Upper lobe of right lung (tissue), 1 donor: ENCODE data around the gene SCAPER. TPM values are rescaled to one million over a fixed set of nuclear protein-coding genes. Genes with fewer than 3 reads are reported as not detected.

Source experiments
- ATAC-seq: fragments of 200-7000 bp; cut with Tn5 transposase; one replicate; pipeline ENCODE4 v1.9.1; 2020; ENCODE audit warnings: mild to moderate bottlenecking, moderate library complexity
- DNase-seq: peaks from one replicate; pipeline ENCODE4 v3.0.0-alpha.2; 2020
- H3K27ac ChIP-seq: fragments of 200-600 bp; one replicate; pipeline ENCODE4 v1.8.0; 2022
- H3K27me3 ChIP-seq: fragments of 200-600 bp; one replicate; pipeline ENCODE4 v1.8.0; 2022; ENCODE audit warnings: mild to moderate bottlenecking
- H3K36me3 ChIP-seq: fragments of 200-600 bp; one replicate; pipeline ENCODE4 v1.8.0; 2022
- H3K4me1 ChIP-seq: fragments of 200-600 bp; one replicate; pipeline ENCODE4 v1.8.0; 2022
- H3K4me3 ChIP-seq: fragments of 200-600 bp; one replicate; pipeline ENCODE4 v1.8.0; 2022; ENCODE audit warnings: mild to moderate bottlenecking
- H3K9me3 ChIP-seq: fragments of 200-600 bp; one replicate; pipeline ENCODE4 v1.8.0; 2022
- intact Hi-C: fragments of 100-400 bp; cut with DNase I; formaldehyde crosslinking; loops from one replicate; pipeline ENCODE4 v1.11.0; 2022
- total RNA-seq: library from RNA; stranded (reverse); fragmentation: NEBNext Ultra II Directional; extraction: Animal tissue kit (Norgen Biotek cat#: 25700); gene quantifications from one replicate; pipeline ENCODE4 v1.2.1, GENCODE V29; 2021
- TF ChIP-seq, protein P1 (sequence below): fragments of 200-600 bp; IDR thresholded peaks from one replicate; pipeline ENCODE4 v1.8.0; 2022; ENCODE audit warnings: antibody characterized with exemption
- donor health status: DM: no; HTN: yes; CAD: no; lungs with severe emphysema.

The SCAPER gene
- total RNA-seq, 1 donor from 2014 or later, result 44.3 TPM

DNA sequence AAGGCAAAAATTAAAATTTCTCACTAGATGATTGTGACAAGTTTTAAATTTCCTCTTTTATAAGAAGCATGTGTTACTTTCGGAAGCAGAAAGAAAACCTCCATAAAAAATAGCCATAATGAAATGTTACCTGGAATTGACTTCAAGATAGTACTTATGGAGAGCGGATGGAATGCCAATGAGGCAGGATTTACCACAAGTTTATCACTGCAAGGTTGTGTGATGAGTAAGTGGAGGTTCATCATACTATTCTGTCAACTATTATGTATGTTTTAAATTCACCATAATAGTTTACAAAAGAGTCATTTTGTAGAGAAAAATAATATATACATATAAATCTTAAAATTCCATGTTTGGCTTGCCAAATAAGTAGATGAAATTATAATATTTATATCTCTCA lies 230.3 kb downstream of the SCAPER start:
- Histone ChIP-seq H3K4me3 (no peak overlapping the region), H3K27ac (no peak overlapping the region), H3K9me3 (no peaks in the 10 kb centered on the region), H3K4me1 (no peaks in the 10 kb centered on the region), H3K36me3 (no peaks in the 10 kb centered on the region), H3K27me3 (no peaks in the 10 kb centered on the region)
- no peak for DNase-seq
- TF ChIP-seq, protein P1, sequence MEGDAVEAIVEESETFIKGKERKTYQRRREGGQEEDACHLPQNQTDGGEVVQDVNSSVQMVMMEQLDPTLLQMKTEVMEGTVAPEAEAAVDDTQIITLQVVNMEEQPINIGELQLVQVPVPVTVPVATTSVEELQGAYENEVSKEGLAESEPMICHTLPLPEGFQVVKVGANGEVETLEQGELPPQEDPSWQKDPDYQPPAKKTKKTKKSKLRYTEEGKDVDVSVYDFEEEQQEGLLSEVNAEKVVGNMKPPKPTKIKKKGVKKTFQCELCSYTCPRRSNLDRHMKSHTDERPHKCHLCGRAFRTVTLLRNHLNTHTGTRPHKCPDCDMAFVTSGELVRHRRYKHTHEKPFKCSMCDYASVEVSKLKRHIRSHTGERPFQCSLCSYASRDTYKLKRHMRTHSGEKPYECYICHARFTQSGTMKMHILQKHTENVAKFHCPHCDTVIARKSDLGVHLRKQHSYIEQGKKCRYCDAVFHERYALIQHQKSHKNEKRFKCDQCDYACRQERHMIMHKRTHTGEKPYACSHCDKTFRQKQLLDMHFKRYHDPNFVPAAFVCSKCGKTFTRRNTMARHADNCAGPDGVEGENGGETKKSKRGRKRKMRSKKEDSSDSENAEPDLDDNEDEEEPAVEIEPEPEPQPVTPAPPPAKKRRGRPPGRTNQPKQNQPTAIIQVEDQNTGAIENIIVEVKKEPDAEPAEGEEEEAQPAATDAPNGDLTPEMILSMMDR, result no peak
- intact Hi-C loops, result no loop called here
- ATAC-seq, result no peak

DNA sequence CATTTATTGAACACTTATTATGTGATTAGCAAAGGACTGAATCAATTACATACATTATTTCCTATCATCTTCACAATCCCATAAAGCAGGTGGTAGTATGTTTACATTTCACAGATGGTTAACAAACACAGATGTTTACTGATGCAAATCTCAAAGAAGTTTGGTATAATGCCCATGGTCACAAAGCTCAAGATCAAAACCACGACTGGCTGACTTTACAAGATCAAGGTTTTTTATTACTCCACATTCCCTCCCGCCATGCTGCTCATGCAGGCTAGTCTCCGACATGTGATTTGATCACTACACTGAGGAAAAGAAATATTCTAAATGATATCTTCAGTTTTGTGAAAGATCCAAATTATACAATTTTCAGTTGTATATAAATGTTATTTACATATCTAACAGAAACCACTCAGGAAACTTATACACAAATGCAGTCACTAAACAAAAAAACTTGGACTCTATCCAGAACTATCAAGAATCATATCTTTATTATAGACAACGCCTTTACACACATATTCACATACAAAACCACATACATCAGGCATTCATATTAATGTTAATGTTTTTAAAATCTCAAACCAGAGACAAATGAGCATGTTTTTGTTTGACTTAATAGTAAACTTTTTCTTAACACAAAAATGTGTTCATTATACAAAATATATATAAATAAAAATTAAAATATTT lies 235.5 kb downstream of the SCAPER start:
- Histone ChIP-seq H3K4me3 (no peak overlapping the region), H3K4me1 (no peaks in the 10 kb centered on the region), H3K27me3 (no peaks in the 10 kb centered on the region), H3K9me3 (no peaks in the 10 kb centered on the region), H3K36me3 (peaks cover 7% of the 10 kb centered on the region), H3K27ac (no peak overlapping the region)
- DNase-seq (no peak), ATAC-seq (no peak)
- intact Hi-C loops, result no loop called here
- TF ChIP-seq, protein P1, result no peak

DNA sequence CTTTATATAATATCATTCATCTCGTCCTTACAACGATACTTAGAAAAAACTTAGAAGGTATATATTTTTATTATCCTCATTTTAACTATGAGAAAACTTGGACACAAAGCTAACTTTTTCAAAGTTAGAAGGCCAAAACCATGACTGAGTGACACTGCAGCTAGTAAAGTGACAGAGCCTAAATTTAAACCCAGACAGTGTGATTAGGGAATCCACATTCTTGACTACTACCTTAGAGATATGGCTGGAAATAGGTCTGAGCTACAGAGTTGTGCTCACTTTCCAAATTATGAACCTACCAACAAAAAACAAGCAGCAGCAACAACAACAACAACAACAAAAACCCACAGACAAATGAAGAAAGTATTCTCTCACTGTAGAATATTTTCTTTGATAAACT lies 236.2 kb downstream of the SCAPER start:
- intact Hi-C loops, result no loop called here
- Histone ChIP-seq H3K27me3 (no peaks in the 10 kb centered on the region), H3K4me1 (no peaks in the 10 kb centered on the region), H3K36me3 (peaks cover 12% of the 10 kb centered on the region), H3K27ac (no peak overlapping the region), H3K4me3 (no peak overlapping the region), H3K9me3 (no peaks in the 10 kb centered on the region)
- TF ChIP-seq, protein P1, result no peak
- DNase-seq (no peak), ATAC-seq (no peak)

DNA sequence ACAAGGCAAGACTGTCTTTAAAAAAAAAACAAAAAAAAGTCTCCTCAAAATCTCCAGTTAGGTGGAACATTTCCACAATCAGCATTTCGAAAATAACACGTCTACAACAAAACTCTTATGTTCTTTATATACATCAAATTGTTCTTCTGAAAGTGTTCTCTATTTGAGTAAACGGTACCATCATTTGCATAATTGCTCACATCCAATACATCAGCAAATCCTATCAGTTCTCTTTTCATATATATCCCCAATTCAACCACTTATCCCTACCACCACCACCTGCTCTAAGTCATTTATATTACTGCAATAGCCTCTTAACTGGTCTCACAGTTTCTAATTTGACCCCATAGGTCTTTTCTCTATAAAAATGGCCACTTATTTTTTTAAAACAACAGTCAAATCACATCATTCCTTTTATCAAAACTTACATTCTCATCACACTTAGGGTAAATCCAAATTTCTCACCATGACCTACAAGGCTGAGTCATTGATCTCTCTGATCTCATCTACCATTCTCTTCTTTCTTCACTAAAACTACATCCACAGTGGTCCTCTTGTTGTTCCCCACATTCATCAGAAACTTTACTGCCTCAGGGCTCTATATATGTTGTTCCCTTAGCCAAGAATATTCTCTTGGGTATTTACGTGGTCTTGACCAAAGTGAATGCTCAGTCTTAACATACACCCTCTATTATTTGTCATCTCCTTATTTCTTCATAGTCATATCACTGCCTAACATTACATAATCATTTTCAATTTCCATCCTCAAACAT lies 237.0 kb downstream of the SCAPER start:
- Histone ChIP-seq H3K4me1 (no peaks in the 10 kb centered on the region), H3K36me3 (peaks cover 12% of the 10 kb centered on the region), H3K9me3 (no peaks in the 10 kb centered on the region), H3K27me3 (no peaks in the 10 kb centered on the region), H3K4me3 (no peak overlapping the region), H3K27ac (no peak overlapping the region)
- TF ChIP-seq, protein P1, result no peak
- DNase-seq, result no peak
- ATAC-seq, result no peak
- intact Hi-C loops, result no loop called here

DNA sequence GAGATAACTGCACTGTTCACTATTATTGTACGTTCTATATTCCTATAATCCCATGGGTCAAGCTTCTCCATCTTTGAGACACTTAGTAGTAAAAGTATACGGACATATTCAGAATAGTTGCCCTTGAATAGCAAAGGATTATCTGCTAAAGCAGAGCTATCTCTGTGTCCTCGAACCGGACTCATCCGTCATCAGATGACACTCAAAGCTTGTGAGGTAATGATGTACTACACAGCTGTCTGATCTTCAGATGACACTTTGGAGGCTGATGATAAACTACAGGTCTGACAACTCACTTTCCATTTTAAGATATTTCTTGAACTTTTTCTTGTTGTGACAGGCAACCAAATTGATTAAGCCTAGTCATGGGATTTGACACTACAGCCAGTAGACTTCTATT lies 240.2 kb downstream of the SCAPER start:
- no peak for DNase-seq
- ATAC-seq, result no peak

More for the DNA sequence above, 240.2 kb downstream of the SCAPER start:
- Histone ChIP-seq H3K4me1 (no peaks in the 10 kb centered on the region), H3K27me3 (no peaks in the 10 kb centered on the region), H3K4me3 (no peak overlapping the region), H3K9me3 (no peaks in the 10 kb centered on the region), H3K36me3 (peaks cover 12% of the 10 kb centered on the region), H3K27ac (no peak overlapping the region)
- TF ChIP-seq, protein P1, result no peak
- intact Hi-C loops, result no loop called here
